ENCODE data around the gene CHRM5.

CHRM5 gene

GRCh38 chr15:34023907-34024306 lies 55.6 kb downstream of the CHRM5 start:
- peaks cover 0 to 2% of the 10 kb centered on the region in 2 donors for H3K36me3 ChIP-seq (replicated peaks in 1 of 2; ENCODE audit: control insufficient read depth in 2 of 2, insufficient read depth in 2 of 2, low read length in 2 of 2)
- H2BK5ac ChIP-seq (ENCODE audit: low read length) = no peak overlapping the region
- no peak overlapping the region for H3K4me3 ChIP-seq (ENCODE audit: low read length in 2 of 2)
- no peak overlapping the region for H3K4ac ChIP-seq (ENCODE audit: low read length)
- no peak overlapping the region for H2AK5ac ChIP-seq (ENCODE audit: low read depth, low read length)
- no peak overlapping the region for H2BK120ac ChIP-seq (ENCODE audit: low read depth, low read length)
- H3K27me3 ChIP-seq (ENCODE audit: control insufficient read depth in 3 of 3, insufficient read depth in 3 of 3, low read depth in 1 of 3, low read length in 3 of 3) = no peaks in the 10 kb centered on the region
- WGBS, 2 donors (ENCODE audit: extremely low coverage in 2 of 2, insufficient read length in 2 of 2, insufficient replicate concordance in 1 of 2) = no CpG with 5 or more reads among the region's 1 CpG
- H3K4me2 ChIP-seq (ENCODE audit: insufficient read depth, low read length, poor library complexity, severe bottlenecking) = no peak overlapping the region
- no peaks in the 10 kb centered on the region for H3K79me1 ChIP-seq (ENCODE audit: low read depth, low read length)
- no peak overlapping the region for H2BK15ac ChIP-seq (ENCODE audit: low read length)
- no peak overlapping the region for H3K23ac ChIP-seq (ENCODE audit: low read depth, low read length, poor library complexity)
- no peak overlapping the region for H3K14ac ChIP-seq (ENCODE audit: low read length)
- H3K27ac ChIP-seq (replicated peaks; ENCODE audit: low read length) = no peak overlapping the region
- peaks cover 4 to 14% of the 10 kb centered on the region in 2 donors for H3K9me3 ChIP-seq (replicated peaks in 1 of 2; ENCODE audit: control insufficient read depth in 2 of 2, insufficient read depth in 1 of 2, low read depth in 1 of 2, low read length in 2 of 2)
- H2AFZ ChIP-seq (ENCODE audit: low read length) = no peak overlapping the region
- H4K8ac ChIP-seq (ENCODE audit: low read depth, low read length) = no peak overlapping the region
- no peaks in the 10 kb centered on the region for H3K4me1 ChIP-seq (ENCODE audit: control insufficient read depth in 2 of 2, insufficient read depth in 1 of 2, low read depth in 1 of 2, low read length in 2 of 2)
- no peak overlapping the region for H2BK12ac ChIP-seq (ENCODE audit: low read length)
- no peak overlapping the region for H3K9ac ChIP-seq (ENCODE audit: low read depth, low read length, poor library complexity)
- no peak overlapping the region for H3K18ac ChIP-seq (ENCODE audit: low read length)
- H4K91ac ChIP-seq (ENCODE audit: low read depth, low read length, poor library complexity) = no peak overlapping the region
- no peak for DNase-seq (ENCODE audit: low spot score)

GRCh38 chr15:34025252-34025651 lies 57.0 kb downstream of the CHRM5 start:
- no CpG with 5 or more reads among the region's 3 CpGs for WGBS, 2 donors (ENCODE audit: extremely low coverage in 2 of 2, insufficient read length in 2 of 2, insufficient replicate concordance in 1 of 2)
- H3K79me1 ChIP-seq (ENCODE audit: low read depth, low read length) = no peaks in the 10 kb centered on the region
- H3K4me1 ChIP-seq (ENCODE audit: control insufficient read depth in 2 of 2, insufficient read depth in 1 of 2, low read depth in 1 of 2, low read length in 2 of 2) = no peaks in the 10 kb centered on the region
- peaks cover 0 to 2% of the 10 kb centered on the region in 2 donors for H3K36me3 ChIP-seq (replicated peaks in 1 of 2; ENCODE audit: control insufficient read depth in 2 of 2, insufficient read depth in 2 of 2, low read length in 2 of 2)
- no peak overlapping the region for H2BK120ac ChIP-seq (ENCODE audit: low read depth, low read length)
- no peak overlapping the region for H4K91ac ChIP-seq (ENCODE audit: low read depth, low read length, poor library complexity)
- H2BK15ac ChIP-seq (ENCODE audit: low read length) = no peak overlapping the region
- H3K4ac ChIP-seq (ENCODE audit: low read length) = no peak overlapping the region
- H3K4me3 ChIP-seq (ENCODE audit: low read length in 2 of 2) = no peak overlapping the region
- no peak overlapping the region for H2AK5ac ChIP-seq (ENCODE audit: low read depth, low read length)
- no peak overlapping the region for H3K27ac ChIP-seq (replicated peaks; ENCODE audit: low read length)
- no peak overlapping the region for H2BK12ac ChIP-seq (ENCODE audit: low read length)
- H3K27me3 ChIP-seq (ENCODE audit: control insufficient read depth in 3 of 3, insufficient read depth in 3 of 3, low read depth in 1 of 3, low read length in 3 of 3) = no peaks in the 10 kb centered on the region
- H3K9ac ChIP-seq (ENCODE audit: low read depth, low read length, poor library complexity) = no peak overlapping the region
- H3K9me3 ChIP-seq (replicated peaks in 1 of 2; ENCODE audit: control insufficient read depth in 2 of 2, insufficient read depth in 1 of 2, low read depth in 1 of 2, low read length in 2 of 2) = peaks cover 4 to 16% of the 10 kb centered on the region in 2 donors
- H2AFZ ChIP-seq (ENCODE audit: low read length) = no peak overlapping the region
- no peak overlapping the region for H2BK5ac ChIP-seq (ENCODE audit: low read length)
- no peak overlapping the region for H3K4me2 ChIP-seq (ENCODE audit: insufficient read depth, low read length, poor library complexity, severe bottlenecking)
- no peak overlapping the region for H3K18ac ChIP-seq (ENCODE audit: low read length)
- H3K23ac ChIP-seq (ENCODE audit: low read depth, low read length, poor library complexity) = no peak overlapping the region
- no peak overlapping the region for H4K8ac ChIP-seq (ENCODE audit: low read depth, low read length)
- DNase-seq (ENCODE audit: low spot score) = no peak
- H3K14ac ChIP-seq (ENCODE audit: low read length) = no peak overlapping the region

- H2BK120ac ChIP-seq (ENCODE audit: low read depth, low read length) = no peak overlapping the region
- no peak overlapping the region for H4K91ac ChIP-seq (ENCODE audit: low read depth, low read length, poor library complexity)
- no CpG with 5 or more reads among the region's 3 CpGs for WGBS, 2 donors (ENCODE audit: extremely low coverage in 2 of 2, insufficient read length in 2 of 2, insufficient replicate concordance in 1 of 2)
- H3K18ac ChIP-seq (ENCODE audit: low read length) = no peak overlapping the region
- H3K36me3 ChIP-seq (replicated peaks in 1 of 2; ENCODE audit: control insufficient read depth in 2 of 2, insufficient read depth in 2 of 2, low read length in 2 of 2) = peaks cover 0 to 2% of the 10 kb centered on the region in 2 donors
- H3K79me1 ChIP-seq (ENCODE audit: low read depth, low read length) = peaks cover 2% of the 10 kb centered on the region
- H3K9ac ChIP-seq (ENCODE audit: low read depth, low read length, poor library complexity) = no peak overlapping the region
- no peak overlapping the region for H2BK15ac ChIP-seq (ENCODE audit: low read length)
- no peak overlapping the region for H2AFZ ChIP-seq (ENCODE audit: low read length)
- no peak overlapping the region for H3K23ac ChIP-seq (ENCODE audit: low read depth, low read length, poor library complexity)
- H3K4me2 ChIP-seq (ENCODE audit: insufficient read depth, low read length, poor library complexity, severe bottlenecking) = no peak overlapping the region
- no peaks in the 10 kb centered on the region for H3K4me1 ChIP-seq (ENCODE audit: control insufficient read depth in 2 of 2, insufficient read depth in 1 of 2, low read depth in 1 of 2, low read length in 2 of 2)
- no peak overlapping the region for H2AK5ac ChIP-seq (ENCODE audit: low read depth, low read length)
- no peaks in the 10 kb centered on the region for H3K27me3 ChIP-seq (ENCODE audit: control insufficient read depth in 3 of 3, insufficient read depth in 3 of 3, low read depth in 1 of 3, low read length in 3 of 3)
- no peak overlapping the region for H2BK5ac ChIP-seq (ENCODE audit: low read length)
- no peak overlapping the region for H3K27ac ChIP-seq (replicated peaks; ENCODE audit: low read length)
- peaks cover 4 to 16% of the 10 kb centered on the region in 2 donors for H3K9me3 ChIP-seq (replicated peaks in 1 of 2; ENCODE audit: control insufficient read depth in 2 of 2, insufficient read depth in 1 of 2, low read depth in 1 of 2, low read length in 2 of 2)
- no peak overlapping the region for H3K4ac ChIP-seq (ENCODE audit: low read length)
- H2BK12ac ChIP-seq (ENCODE audit: low read length) = no peak overlapping the region
- no peak overlapping the region for H3K14ac ChIP-seq (ENCODE audit: low read length)
- DNase-seq (ENCODE audit: low spot score) = no peak
- H3K4me3 ChIP-seq (ENCODE audit: low read length in 2 of 2) = no peak overlapping the region
- no peak overlapping the region for H4K8ac ChIP-seq (ENCODE audit: low read depth, low read length)
Measured at GRCh38 chr15:34027606-34028005, 59.3 kb downstream of the CHRM5 start.

GRCh38 chr15:34031987-34032760 lies 63.9 kb downstream of the CHRM5 start:
- Histone ChIP-seq H3K14ac (ENCODE audit: low read length) (no peak overlapping the region), H3K9ac (ENCODE audit: low read depth, low read length, poor library complexity) (no peak overlapping the region), H2BK120ac (ENCODE audit: low read depth, low read length) (no peak overlapping the region), H2AFZ (ENCODE audit: low read length) (no peak overlapping the region), H3K27ac (replicated peaks; ENCODE audit: low read length) (no peak overlapping the region), H4K91ac (ENCODE audit: low read depth, low read length, poor library complexity) (no peak overlapping the region), H2BK5ac (ENCODE audit: low read length) (no peak overlapping the region), H3K4me1 (ENCODE audit: control insufficient read depth in 2 of 2, insufficient read depth in 1 of 2, low read depth in 1 of 2, low read length in 2 of 2) (no peaks in the 10 kb centered on the region), H3K4ac (ENCODE audit: low read length) (no peak overlapping the region), H3K4me3 (ENCODE audit: low read length in 2 of 2) (no peak overlapping the region), H3K79me1 (ENCODE audit: low read depth, low read length) (peaks cover 2% of the 10 kb centered on the region), H2BK12ac (ENCODE audit: low read length) (no peak overlapping the region), H3K9me3 (replicated peaks in 1 of 2; ENCODE audit: control insufficient read depth in 2 of 2, insufficient read depth in 1 of 2, low read depth in 1 of 2, low read length in 2 of 2) (peaks cover 4 to 16% of the 10 kb centered on the region in 2 donors), H3K18ac (ENCODE audit: low read length) (no peak overlapping the region), H3K36me3 (replicated peaks in 1 of 2; ENCODE audit: control insufficient read depth in 2 of 2, insufficient read depth in 2 of 2, low read length in 2 of 2) (peaks cover 0 to 2% of the 10 kb centered on the region in 2 donors), H2BK15ac (ENCODE audit: low read length) (no peak overlapping the region), H3K23ac (ENCODE audit: low read depth, low read length, poor library complexity) (no peak overlapping the region), H3K27me3 (ENCODE audit: control insufficient read depth in 3 of 3, insufficient read depth in 3 of 3, low read depth in 1 of 3, low read length in 3 of 3) (no peaks in the 10 kb centered on the region), H2AK5ac (ENCODE audit: low read depth, low read length) (no peak overlapping the region), H3K4me2 (ENCODE audit: insufficient read depth, low read length, poor library complexity, severe bottlenecking) (no peak overlapping the region), H4K8ac (ENCODE audit: low read depth, low read length) (no peak overlapping the region)
- DNase-seq (ENCODE audit: low spot score) = no peak
- no CpG with 5 or more reads among the region's 10 CpGs for WGBS, 2 donors (ENCODE audit: extremely low coverage in 2 of 2, insufficient read length in 2 of 2, insufficient replicate concordance in 1 of 2)
